Stimulated activated CD8-positive, alpha-beta memory T cell treated with anti-CD3 and anti-CD28 coated beads, Interleukin-7, amount 100 ng/mL, for 48 hours (primary cell): ENCODE data around the gene KHNYN.

Experiments
- DNase-seq, 2 donors: peaks; one replicate each; pipeline ENCODE4 v3.0.0-alpha.2; 2020; ENCODE audit warnings: low read depth in 1 of 2; ENCODE audit errors: extremely low read depth in 1 of 2

The KHNYN gene

DNA sequence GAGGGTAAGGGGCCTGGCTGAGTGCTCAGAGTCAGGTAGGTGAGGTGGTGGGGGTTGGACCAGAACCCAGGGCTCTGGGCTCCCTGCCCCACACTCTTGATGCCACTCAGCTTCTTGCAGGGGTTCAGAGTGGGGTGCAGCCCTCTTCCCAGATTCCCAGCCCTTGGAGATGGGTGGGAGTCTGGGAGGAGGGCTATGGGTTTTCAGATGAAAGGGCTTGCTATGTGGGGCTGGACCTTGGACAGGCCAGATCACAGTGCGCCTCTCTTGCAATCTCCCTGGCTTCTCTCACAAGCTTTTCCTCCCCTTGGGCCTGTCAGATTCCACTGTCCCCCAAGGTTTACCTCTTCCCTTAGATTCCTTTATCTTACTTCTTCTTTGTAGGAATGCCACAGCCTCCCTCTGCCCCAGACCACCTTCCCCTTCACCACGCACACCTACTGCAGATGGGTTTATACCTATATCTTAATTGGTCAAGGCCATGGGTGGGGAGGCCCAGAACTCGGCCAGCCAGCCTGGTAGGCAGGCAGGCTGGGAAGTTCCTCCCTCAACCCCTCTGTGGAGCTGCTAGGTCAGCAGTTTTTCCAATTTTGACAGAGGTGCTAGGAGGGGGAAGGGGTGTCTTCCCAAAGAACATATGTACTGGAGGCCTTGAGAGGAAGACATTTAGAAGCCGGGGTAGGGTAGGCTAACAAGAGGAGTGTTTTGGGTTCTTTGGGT, 29.6 kb upstream of the KHNYN start:
- no peak for DNase-seq

GRCh38 chr14:24401810-24402702, 27.7 kb upstream of the KHNYN start:
- DNase-seq = no peak

- DNase-seq = no peak
Measured at GRCh38 chr14:24403294-24403998, 26.3 kb upstream of the KHNYN start.

GRCh38 chr14:24404814-24405213, 24.9 kb upstream of the KHNYN start:
- no peak for DNase-seq

DNA sequence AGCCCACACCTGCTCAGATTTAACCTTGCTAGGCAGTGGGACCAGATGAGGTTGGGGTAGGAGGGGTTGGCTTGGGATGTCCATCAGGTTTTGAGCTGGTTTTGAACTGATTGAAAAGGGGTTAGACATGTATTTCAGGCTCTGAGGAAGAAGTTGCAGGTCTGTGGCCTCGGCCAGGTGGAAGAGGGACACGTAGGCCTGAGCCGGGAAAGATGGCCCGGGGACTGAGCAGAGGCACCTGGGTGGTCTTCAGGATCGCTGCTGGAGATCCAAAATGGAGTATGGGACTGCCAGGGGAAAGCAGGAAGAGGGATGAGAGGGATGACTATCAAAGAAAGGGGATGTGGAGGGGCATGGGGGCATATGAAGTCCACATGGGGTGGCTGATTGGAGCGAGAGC, 23.3 kb upstream of the KHNYN start:
- no peak for DNase-seq

DNA sequence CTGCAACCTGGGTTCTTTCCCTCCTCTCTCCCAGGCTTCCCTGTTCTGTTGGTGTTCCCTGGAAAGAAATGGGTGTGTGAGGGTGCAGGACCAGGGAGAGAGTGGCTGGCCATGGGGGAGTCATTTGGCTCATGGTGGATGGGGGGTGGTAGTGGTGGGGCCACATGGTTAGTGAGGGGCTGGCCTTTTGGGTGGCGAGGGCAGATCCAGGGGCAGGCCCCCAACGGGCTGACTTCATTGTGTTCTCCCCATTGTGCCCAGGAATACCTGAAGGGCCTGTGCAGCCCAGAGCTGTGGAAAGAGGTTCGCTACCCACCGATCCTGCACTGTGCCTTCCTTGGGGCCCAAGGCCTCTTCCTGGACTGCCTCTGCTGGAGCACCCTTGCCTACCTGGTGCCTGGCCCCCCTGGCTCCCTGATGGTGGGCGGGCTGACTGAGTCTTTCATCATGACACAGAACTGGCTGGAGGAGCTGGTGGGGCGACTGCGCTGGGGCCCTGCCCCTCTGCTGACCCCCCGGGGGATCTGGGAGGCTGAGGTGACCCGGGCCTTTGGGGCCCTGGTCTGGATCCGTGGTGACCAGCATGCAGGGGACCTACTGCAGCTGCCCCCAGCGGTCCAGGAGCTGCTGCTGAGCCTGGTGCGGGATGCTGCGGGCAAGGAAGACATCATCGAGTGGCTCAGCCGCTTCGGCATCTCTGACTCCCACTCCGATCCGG, 22.0 kb upstream of the KHNYN start:
- no peak for DNase-seq

DNA sequence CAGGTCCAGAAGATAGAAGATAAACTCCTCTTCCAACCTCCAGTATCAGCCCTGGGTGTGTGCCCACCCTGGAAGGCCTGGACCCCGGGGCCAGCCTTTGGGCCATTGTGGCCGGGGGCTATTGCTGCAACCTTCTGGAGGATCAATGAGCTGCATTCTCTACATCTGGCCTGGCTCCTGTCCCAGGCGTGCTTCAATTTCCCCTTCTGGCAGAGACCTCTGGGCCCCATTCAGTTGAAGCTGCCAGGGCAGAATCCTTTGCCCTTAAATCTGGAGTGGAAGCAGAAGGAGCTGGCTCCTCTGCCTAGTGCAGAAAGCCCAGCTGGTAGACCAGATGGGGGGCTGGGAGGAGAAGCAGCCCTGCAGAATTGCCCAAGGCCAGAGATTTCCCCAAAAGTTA, 21.0 kb upstream of the KHNYN start:
- no peak for DNase-seq

GRCh38 chr14:24409192-24409591, 20.6 kb upstream of the KHNYN start:
- DNase-seq = no peak

DNA sequence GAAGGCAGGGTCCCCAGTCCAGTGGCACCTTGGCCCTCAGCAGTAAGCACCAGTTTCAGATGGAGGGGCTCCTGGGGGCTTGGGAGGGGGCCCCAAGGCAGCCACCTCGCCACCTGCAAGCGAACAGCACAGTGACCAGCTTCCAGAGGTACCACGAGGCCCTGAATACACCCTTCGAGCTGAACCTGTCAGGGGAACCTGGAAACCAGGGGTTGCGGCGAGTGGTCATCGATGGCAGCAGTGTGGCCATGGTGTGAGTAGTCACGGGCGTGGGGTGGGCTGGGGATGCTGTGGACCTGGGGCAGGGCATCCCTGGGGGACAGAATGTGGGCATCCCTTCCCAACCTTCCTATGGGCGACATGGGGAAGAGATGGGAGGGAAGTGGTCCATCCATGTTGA, 19.8 kb upstream of the KHNYN start:
- DNase-seq = no peak

GRCh38 chr14:24411443-24412389, 18.0 kb upstream of the KHNYN start:
- DNase-seq = no peak

- DNase-seq = no peak
Measured at GRCh38 chr14:24414077-24414476, 15.7 kb upstream of the KHNYN start.

DNA sequence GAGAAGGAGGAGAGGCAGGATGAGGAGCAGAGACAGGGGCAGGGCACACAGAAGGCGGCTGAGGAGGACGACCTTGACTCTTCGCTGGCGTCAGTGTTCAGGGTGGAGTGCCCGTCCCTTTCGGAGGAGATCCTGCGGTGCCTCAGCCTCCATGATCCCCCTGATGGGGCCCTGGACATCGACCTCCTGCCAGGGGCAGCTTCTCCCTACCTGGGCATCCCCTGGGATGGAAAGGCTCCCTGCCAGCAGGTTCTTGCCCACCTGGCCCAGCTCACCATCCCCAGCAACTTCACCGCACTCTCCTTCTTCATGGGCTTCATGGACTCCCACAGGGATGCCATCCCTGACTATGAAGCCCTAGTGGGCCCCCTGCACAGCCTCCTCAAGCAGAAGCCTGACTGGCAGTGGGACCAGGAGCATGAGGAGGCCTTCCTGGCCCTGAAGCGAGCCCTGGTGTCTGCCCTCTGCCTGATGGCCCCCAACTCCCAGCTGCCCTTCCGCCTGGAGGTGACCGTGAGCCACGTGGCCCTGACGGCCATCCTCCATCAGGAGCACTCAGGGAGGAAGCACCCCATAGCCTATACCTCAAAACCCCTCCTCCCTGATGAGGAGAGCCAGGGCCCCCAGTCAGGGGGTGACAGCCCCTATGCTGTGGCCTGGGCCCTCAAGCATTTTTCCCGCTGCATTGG, 14.9 kb upstream of the KHNYN start:
- no peak for DNase-seq

DNA sequence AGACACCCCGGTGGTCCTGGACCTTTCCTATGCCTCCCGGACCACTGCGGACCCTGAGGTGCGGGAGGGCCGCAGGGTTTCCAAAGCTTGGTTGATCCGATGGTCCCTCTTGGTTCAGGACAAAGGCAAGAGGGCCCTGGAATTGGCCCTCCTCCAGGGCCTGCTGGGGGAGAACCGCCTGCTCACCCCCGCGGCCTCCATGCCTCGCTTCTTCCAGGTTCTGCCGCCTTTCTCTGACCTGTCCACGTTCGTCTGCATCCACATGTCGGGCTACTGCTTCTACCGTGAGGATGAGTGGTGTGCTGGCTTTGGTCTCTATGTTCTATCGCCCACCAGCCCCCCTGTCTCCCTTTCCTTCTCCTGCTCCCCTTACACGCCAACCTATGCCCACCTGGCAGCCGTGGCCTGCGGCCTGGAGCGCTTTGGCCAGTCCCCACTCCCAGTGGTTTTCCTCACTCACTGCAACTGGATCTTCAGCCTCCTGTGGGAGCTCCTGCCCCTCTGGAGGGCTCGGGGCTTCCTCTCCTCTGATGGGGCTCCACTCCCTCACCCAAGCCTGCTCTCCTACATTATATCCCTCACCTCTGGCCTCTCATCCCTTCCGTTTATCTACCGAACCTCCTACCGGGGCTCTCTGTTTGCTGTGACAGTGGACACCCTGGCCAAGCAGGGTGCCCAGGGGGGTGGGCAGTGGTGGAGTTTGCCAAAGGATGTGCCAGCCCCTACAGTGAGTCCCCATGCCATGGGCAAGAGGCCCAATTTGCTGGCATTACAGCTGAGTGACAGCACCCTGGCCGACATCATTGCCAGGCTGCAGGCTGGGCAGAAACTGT, 14.1 kb upstream of the KHNYN start:
- no peak for DNase-seq

DNA sequence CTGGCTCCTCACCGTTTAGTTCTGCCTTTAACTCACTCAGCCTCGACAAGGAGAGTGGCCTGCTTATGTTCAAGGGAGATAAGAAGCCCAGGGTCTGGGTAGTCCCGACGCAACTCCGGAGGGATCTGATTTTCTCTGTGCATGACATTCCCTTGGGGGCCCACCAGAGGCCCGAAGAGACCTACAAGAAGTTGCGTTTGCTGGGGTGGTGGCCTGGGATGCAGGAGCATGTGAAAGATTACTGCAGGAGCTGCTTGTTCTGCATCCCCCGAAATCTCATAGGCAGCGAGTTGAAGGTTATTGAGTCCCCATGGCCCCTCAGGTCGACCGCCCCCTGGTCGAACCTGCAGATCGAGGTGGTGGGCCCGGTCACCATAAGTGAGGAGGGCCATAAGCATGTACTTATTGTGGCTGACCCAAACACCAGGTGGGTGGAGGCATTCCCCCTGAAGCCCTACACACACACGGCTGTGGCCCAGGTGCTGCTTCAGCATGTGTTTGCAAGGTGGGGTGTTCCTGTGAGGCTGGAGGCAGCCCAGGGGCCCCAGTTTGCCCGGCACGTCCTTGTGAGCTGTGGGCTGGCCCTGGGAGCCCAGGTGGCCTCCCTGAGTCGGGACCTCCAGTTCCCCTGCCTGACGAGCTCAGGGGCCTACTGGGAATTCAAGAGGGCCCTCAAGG, 13.4 kb upstream of the KHNYN start:
- no peak for DNase-seq

GRCh38 chr14:24416932-24417619, 12.7 kb upstream of the KHNYN start:
- DNase-seq = no peak

DNA sequence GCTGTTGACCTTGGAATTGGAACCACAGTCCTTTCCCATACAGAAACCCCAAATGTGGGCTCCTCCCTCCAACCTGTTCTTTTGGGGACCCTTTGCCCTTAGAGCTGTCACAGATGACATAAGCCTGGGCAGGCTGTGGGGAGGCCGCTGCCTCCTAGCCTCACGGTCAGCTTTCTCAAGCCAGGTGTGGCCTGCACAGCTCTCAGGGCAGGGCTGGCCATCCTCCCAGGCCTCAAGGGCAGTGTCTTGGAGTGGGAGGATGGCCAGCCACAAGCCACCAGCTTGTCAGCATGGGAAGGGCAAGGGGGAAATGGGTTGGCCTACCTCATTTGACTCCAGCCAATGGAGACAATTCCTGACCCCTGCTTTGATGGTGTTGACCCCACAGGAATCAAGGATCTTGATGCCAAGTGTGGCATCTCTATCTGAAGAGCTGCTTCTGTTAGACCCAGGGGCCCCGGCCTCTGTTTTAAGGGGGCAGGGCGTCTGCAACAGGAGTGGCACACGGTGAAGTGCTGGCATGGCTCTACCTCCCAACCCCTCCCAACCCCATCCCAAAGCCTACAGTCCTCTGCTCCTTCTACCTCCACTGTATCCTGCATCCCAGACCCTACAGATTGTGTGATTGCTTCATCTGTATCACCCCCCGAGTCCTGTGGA, 11.8 kb upstream of the KHNYN start:
- DNase-seq = no peak

- DNase-seq = no peak
Measured at GRCh38 chr14:24418492-24418873, 11.3 kb upstream of the KHNYN start.
